Astrocyte (in vitro differentiated cells and primary cell): ENCODE results near the gene CBARP. TPM values are rescaled to one million over a fixed set of nuclear protein-coding genes. Genes with fewer than 3 reads are reported as not detected.

ENCODE experiments used
- DNase-seq: peaks from one replicate; pipeline ENCODE4 v3.0.0-alpha.2; 2010; ENCODE audit warnings: low read depth
- FAIRE-seq: peaks from 2 replicates; lab custom pipeline; 2011; peaks lifted over from hg19 to GRCh38; lab: Jason Lieb, UNC
- H2AFZ ChIP-seq: 2 replicates; pipeline ENCODE4 v1.6.0; 2012; ENCODE audit warnings: low read depth, low read length, inconsistent platforms
- H3K27ac ChIP-seq: 2 replicates; pipeline ENCODE4 v1.5.1; 2011; ENCODE audit warnings: low read depth, low read length, inconsistent platforms
- H3K27me3 ChIP-seq: 2 replicates; pipeline ENCODE4 v1.6.0; 2011; ENCODE audit warnings: low read length, inconsistent platforms; ENCODE audit not compliant: insufficient read depth
- H3K36me3 ChIP-seq: 2 replicates; pipeline ENCODE4 v1.5.1; 2011; ENCODE audit warnings: low read length, inconsistent platforms; ENCODE audit not compliant: insufficient read depth
- H3K4me1 ChIP-seq: 2 replicates; pipeline ENCODE4 v1.5.1; 2011; ENCODE audit warnings: low read length, inconsistent platforms; ENCODE audit not compliant: insufficient read depth
- H3K4me2 ChIP-seq: 2 replicates; pipeline ENCODE4 v1.6.0; 2012; ENCODE audit warnings: low read length, inconsistent platforms
- H3K4me3 ChIP-seq: 2 replicates; pipeline ENCODE4 v1.5.1; 2011; ENCODE audit warnings: low read depth, mild to moderate bottlenecking, low read length, inconsistent platforms; ENCODE audit not compliant: insufficient read depth
- H3K79me2 ChIP-seq: 2 replicates; pipeline ENCODE4 v1.6.0; 2012; ENCODE audit warnings: mild to moderate bottlenecking, low read length, inconsistent platforms; ENCODE audit not compliant: insufficient read depth
- H3K9ac ChIP-seq: 2 replicates; pipeline ENCODE4 v1.6.0; 2012; ENCODE audit warnings: mild to moderate bottlenecking, low read length, inconsistent platforms
- H3K9me3 ChIP-seq: 2 replicates; pipeline ENCODE4 v1.5.1; 2012; ENCODE audit warnings: low read depth, mild to moderate bottlenecking, low read length, inconsistent platforms; ENCODE audit not compliant: insufficient read depth
- H4K20me1 ChIP-seq: 2 replicates; pipeline ENCODE4 v1.6.0; 2012; ENCODE audit warnings: low read length, inconsistent platforms; ENCODE audit not compliant: insufficient read depth
- H3K27ac Mint-ChIP-seq: one replicate; pipeline ENCODE4 v1.8.0; 2021; ENCODE audit warnings: mild to moderate bottlenecking, mixed read lengths; ENCODE audit not compliant: unreplicated experiment
- H3K27me3 Mint-ChIP-seq: one replicate; pipeline ENCODE4 v1.8.0; 2021; ENCODE audit warnings: low read depth, mixed read lengths; ENCODE audit not compliant: unreplicated experiment
- H3K36me3 Mint-ChIP-seq: one replicate; pipeline ENCODE4 v1.8.0; 2021; ENCODE audit warnings: low read depth, mixed read lengths; ENCODE audit not compliant: unreplicated experiment
- H3K4me1 Mint-ChIP-seq: one replicate; pipeline ENCODE4 v1.8.0; 2021; ENCODE audit warnings: low read depth, mixed read lengths; ENCODE audit not compliant: unreplicated experiment
- H3K4me3 Mint-ChIP-seq: one replicate; pipeline ENCODE4 v1.8.0; 2021; ENCODE audit warnings: mild to moderate bottlenecking, moderate library complexity, mixed read lengths; ENCODE audit not compliant: unreplicated experiment
- H3K9me3 Mint-ChIP-seq: one replicate; pipeline ENCODE4 v1.8.0; 2021; ENCODE audit warnings: mild to moderate bottlenecking, mixed read lengths; ENCODE audit not compliant: unreplicated experiment
- EZH2 ChIP-seq: IDR thresholded peaks from 2 replicates; pipeline ENCODE4 v1.6.1; 2012; ENCODE audit warnings: mild to moderate bottlenecking, low read length, inconsistent platforms; ENCODE audit not compliant: insufficient read depth
- total RNA-seq: library from RNA; stranded (reverse); gene quantifications from 2 replicates; pipeline ENCODE4 v1.2.1, GENCODE V29; 2021
- TF ChIP-seq, protein P1 (sequence below): IDR thresholded peaks from 2 replicates; pipeline ENCODE4 v1.5.1; 2011; ENCODE audit warnings: low read depth, mild to moderate bottlenecking, inconsistent platforms, low read length, moderate library complexity; ENCODE audit not compliant: insufficient read depth

The CBARP gene
- total RNA-seq, 1 donor from 2014 or later: 19.8 TPM

GRCh38 chr19:1278074-1278473 lies 40.3 kb upstream of the CBARP start:
- no peak overlapping the region for H2AFZ ChIP-seq
- peaks cover 34% of the 10 kb centered on the region for H4K20me1 ChIP-seq
- Mint-ChIP-seq H3K4me1 (peaks cover 10% of the 10 kb centered on the region), H3K36me3 (peaks cover 5% of the 10 kb centered on the region), H3K4me3 (peak overlapping the region; percentile 9), H3K27me3 (no peaks in the 10 kb centered on the region), H3K27ac (peak overlapping the region; percentile 15), H3K9me3 (no peaks in the 10 kb centered on the region)
- H3K27me3 ChIP-seq: no peaks in the 10 kb centered on the region
- TF ChIP-seq, protein P1, sequence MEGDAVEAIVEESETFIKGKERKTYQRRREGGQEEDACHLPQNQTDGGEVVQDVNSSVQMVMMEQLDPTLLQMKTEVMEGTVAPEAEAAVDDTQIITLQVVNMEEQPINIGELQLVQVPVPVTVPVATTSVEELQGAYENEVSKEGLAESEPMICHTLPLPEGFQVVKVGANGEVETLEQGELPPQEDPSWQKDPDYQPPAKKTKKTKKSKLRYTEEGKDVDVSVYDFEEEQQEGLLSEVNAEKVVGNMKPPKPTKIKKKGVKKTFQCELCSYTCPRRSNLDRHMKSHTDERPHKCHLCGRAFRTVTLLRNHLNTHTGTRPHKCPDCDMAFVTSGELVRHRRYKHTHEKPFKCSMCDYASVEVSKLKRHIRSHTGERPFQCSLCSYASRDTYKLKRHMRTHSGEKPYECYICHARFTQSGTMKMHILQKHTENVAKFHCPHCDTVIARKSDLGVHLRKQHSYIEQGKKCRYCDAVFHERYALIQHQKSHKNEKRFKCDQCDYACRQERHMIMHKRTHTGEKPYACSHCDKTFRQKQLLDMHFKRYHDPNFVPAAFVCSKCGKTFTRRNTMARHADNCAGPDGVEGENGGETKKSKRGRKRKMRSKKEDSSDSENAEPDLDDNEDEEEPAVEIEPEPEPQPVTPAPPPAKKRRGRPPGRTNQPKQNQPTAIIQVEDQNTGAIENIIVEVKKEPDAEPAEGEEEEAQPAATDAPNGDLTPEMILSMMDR: no peak
- no peak for TF ChIP-seq EZH2
- DNase-seq (no peak), FAIRE-seq (no peak)
- peaks cover 11% of the 10 kb centered on the region for H3K36me3 ChIP-seq
- H3K4me2 ChIP-seq: no peak overlapping the region
- H3K4me1 ChIP-seq: peaks cover 24% of the 10 kb centered on the region
- H3K27ac ChIP-seq: no peak overlapping the region
- H3K79me2 ChIP-seq: peaks cover 33% of the 10 kb centered on the region
- no peaks in the 10 kb centered on the region for H3K9me3 ChIP-seq
- no peak overlapping the region for H3K4me3 ChIP-seq
- no peak overlapping the region for H3K9ac ChIP-seq

GRCh38 chr19:1277061-1277460 lies 39.3 kb upstream of the CBARP start:
- peaks cover 32% of the 10 kb centered on the region for H3K4me1 ChIP-seq
- Mint-ChIP-seq H3K4me1 (peaks cover 14% of the 10 kb centered on the region), H3K9me3 (no peaks in the 10 kb centered on the region), H3K27ac (no peak overlapping the region), H3K4me3 (peak overlapping the region; percentile 78), H3K27me3 (no peaks in the 10 kb centered on the region), H3K36me3 (peaks cover 14% of the 10 kb centered on the region)
- no peak overlapping the region for H3K4me3 ChIP-seq
- H3K79me2 ChIP-seq: peaks cover 43% of the 10 kb centered on the region
- FAIRE-seq (no peak), DNase-seq (no peak)
- peaks cover 21% of the 10 kb centered on the region for H3K36me3 ChIP-seq
- no peak overlapping the region for H3K27ac ChIP-seq
- H3K27me3 ChIP-seq: no peaks in the 10 kb centered on the region
- peaks cover 44% of the 10 kb centered on the region for H4K20me1 ChIP-seq
- no peaks in the 10 kb centered on the region for H3K9me3 ChIP-seq
- no peak overlapping the region for H3K9ac ChIP-seq
- TF ChIP-seq, protein P1: no peak
- no peak for TF ChIP-seq EZH2
- no peak overlapping the region for H2AFZ ChIP-seq
- H3K4me2 ChIP-seq: peak overlapping the region; percentile 96

DNA sequence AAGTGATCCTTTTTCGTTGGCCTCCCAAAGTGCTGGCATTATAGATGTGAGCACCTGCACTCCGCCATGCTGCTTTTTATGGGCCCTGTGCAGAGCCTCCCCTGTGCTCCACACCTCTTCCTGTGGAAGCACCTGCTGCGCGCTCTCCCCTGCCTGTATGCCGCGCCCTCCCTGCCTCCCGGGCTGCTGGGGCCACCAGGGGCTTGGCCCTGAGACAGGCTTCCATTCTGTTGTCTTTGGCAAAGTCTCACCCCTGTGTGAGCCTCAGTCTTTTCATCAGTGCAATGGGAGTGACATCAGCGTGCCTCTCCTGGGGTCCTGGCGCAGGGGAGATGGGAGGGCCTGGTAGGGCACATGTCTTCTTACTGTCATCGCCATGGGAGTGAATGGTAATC lies 38.8 kb upstream of the CBARP start:
- Histone ChIP-seq H2AFZ (no peak overlapping the region), H3K4me2 (peak overlapping the region; percentile 96), H3K36me3 (peaks cover 21% of the 10 kb centered on the region), H3K4me3 (peak overlapping the region; percentile 61), H3K79me2 (peaks cover 47% of the 10 kb centered on the region), H3K27ac (no peak overlapping the region), H3K27me3 (no peaks in the 10 kb centered on the region), H4K20me1 (peaks cover 49% of the 10 kb centered on the region), H3K9ac (peak overlapping the region; percentile 87), H3K4me1 (peaks cover 37% of the 10 kb centered on the region), H3K9me3 (no peaks in the 10 kb centered on the region)
- H3K4me3 Mint-ChIP-seq: peak overlapping the region; percentile 78
- H3K27ac Mint-ChIP-seq: no peak overlapping the region
- no peaks in the 10 kb centered on the region for H3K9me3 Mint-ChIP-seq
- DNase-seq (no peak), FAIRE-seq (no peak)
- H3K4me1 Mint-ChIP-seq: peaks cover 14% of the 10 kb centered on the region
- no peak for TF ChIP-seq EZH2
- TF ChIP-seq, protein P1: no peak
- H3K27me3 Mint-ChIP-seq: no peaks in the 10 kb centered on the region
- peaks cover 14% of the 10 kb centered on the region for H3K36me3 Mint-ChIP-seq
